GM19238 (cell line): ENCODE measurements around the gene IFT80.

Source experiments
- DNase-seq: peaks from one replicate; pipeline ENCODE4 v3.0.0; 2011; ENCODE audit warnings: low spot score; ENCODE audit not compliant: insufficient read length

The IFT80 gene

DNA sequence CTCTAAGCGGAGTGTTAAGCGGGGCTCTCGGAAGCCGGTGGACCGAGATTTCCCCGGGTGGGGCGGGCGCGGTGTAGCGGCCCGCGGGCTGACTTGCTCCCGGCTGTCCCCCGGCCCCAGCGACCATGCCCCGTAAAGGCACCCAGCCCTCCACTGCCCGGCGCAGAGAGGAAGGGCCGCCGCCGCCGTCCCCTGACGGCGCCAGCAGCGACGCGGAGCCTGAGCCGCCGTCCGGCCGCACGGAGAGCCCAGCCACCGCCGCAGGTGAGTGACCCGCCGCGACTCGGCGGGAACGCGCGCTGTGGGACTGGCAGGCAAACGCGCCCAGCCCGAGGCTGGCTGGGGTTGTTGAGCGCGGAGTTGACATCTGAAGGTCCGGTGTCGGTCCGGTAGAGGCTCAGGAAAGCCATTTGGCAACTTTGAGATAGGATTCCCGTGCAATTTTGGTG, 1.7 kb upstream of the IFT80 start:
- DNase-seq: no peak

DNA sequence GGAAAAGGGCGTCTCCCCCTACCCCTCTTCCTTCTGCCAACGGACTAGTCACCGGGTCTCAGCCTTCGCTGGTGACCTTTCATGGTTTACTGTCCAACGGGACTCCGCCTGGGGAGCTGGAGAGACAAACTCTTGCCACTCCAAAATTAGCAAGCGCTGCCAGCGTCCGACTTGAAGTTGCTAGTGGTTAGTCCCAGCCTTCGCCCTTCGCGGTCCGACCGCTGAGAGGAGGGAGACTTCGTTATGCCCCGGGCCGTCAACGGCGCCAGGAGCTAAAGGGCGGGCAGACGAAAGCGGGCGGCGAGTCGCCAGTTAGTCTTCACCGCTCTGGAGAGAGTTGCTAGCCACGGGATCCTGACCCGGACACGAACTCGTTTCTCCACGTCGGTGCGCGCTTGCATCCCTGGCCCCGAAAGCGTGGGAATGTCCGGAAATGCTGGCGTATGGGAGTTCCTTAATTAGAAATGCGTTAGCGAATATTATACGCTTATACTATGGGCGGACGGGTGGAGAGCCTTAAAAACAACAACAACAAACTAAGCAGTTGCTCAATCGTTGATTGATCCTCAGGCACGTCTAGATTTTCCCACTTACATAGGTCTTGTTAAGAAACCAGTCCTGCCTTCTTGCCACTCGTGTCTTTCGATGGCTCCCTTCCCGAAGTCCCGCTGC, 1.1 kb upstream of the IFT80 start:
- no peak for DNase-seq

DNA sequence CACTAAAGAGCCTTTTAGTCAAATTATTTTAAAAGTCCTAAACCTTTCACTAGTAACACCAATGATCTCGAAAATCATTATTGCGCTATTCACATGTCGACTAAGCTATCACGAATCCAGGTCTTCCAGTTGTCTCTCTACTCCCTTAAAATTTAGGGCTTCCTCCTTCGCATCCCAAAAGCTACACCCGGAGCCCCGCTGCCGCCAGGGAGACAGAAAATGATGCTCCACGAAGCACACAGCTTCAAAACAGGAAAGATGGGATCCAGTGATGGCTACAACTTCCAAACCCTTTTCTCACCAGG, 253 bp downstream of the IFT80 start:
- no peak for DNase-seq

DNA sequence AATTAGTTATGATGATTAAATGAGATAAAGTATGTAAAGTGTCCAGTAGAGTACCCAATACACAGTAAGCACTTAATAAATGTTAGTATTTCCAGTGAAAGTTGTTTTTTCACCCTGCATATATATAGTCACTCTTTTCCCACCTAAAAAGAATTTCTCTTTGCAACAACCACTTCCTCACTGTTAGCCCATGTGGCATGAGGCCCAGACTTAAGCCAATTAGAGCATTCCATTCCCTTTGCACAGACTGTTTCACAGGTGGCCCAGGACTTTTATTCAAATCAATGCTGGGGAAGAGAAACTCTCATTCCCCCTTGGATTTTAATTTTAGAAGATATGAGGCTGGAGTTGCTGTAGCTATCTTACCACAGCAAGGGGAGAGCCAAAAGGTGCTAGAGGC, 3.7 kb downstream of the IFT80 start:
- DNase-seq: no peak

DNA sequence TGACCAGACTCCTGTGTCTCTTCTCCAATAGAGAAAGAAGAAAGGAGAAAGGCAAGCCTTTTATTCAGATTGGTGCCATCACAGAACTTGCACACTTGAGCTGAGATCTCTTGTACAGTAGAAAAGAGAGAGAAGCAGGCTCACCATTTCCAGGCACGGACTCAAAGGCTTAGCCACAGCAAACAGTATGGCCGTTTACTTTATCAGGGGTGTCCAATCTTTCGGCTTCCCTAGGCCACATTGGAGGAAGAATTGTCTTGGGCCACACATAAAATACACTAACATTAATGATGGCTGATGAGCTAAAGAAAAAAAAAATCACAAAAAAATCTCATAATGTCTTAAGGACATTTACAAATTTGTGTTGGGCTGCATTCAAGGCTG, 5.0 kb downstream of the IFT80 start:
- DNase-seq: no peak

DNA sequence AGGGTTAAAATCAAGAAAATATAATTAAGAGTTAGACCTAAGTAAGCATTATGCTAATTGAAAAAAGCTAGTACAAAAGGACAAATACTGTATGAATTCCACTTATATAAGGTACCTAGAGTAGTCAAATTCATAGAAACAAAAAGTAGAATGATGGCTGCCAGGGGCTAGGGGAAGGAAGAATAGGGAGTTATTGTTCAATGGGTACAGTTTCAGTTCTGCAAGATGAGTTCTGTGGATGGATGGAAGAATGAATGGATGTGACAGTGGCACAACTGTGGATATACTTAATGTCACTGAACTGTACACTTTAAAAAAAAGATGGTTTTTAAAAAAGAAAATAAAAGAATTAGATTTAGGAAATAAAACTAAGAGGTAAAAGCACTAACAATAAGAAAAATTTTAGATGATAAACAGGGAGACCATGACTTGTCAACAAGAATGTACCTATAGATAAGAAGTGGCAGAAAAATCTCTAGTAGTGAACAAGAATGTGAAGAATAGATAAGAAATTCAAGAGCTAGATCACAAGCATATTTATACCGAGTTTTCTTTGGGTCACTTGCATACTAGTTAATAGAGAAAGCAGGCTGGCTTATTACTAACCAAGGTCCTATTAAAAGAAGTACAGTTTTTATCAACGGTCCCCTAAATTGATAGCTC, 5.5 kb downstream of the IFT80 start:
- no peak for DNase-seq

DNA sequence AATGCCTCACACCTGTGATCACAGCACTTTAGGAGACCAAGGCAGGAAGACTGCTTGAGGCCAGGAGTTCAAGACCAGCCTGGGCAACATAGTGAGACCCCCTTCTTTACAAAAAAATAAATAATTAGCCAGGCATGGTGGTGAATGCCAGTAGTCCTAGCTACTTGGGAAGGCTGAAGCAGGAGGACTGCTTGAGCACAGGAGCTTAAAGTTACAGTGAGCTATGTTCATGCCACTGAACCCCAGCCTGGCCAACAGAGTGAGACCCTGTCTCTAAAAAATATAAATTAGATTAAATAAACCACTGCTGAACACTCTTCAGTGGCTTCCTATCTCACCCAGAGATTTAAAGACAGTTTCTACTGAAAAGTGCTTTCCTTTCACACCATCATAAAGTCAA, 6.2 kb downstream of the IFT80 start:
- no peak for DNase-seq

DNA sequence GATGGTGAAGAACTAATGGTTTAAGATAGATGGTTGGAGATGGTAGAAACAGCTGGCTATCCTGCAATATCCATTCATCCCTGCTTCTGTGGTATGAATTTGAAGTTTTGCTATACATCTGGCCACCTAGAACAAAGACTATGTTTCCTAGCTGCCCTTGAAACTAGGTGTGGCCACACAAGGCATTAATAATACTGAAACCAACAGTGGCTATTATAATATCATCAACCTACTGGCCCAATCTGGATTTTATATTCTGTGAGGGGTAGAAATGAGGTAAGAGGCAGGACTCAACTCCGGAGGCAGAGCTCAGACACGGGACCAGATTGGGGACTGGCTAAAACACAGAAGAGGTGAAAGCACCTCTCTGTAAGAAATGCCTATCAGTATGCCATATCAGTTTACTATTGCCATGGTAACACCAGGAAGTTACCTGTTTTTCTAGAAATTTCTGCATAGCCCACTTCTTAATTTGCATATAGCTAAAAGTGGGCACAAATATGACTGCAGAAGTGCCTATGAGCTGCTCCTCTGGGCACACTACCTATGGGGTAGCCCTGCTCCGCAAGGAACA, 8.4 kb downstream of the IFT80 start:
- DNase-seq: no peak

DNA sequence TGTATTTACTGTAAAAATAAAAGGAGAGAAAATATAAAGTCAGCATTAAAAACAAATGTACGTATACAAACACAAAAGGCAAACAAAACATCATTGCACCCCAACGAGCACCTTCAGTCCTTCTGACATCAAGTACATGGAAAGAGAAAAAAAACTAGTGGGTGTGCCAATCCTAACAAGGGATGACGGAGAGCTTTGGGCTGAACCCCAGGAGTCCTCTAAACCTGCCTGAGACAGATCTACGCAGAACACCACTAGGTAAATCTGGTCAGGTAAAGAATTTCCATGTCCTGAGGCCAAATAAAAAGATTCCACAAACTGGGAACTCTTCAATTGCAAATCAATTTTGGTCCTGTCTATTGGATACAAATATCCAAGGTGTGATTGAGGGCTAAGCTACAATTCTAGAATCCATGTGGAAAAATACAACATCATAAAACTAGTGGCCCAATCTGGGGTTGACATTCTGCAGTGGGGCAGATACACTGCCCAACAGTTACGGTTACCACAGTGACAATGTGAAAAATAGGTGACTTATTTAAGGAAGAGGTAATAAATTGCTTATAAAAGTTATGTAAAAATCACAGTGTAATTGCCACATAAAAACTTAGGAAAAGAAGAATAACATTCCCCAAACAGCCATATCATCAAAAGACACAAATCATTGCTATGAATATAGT, 14.2 kb downstream of the IFT80 start:
- no peak for DNase-seq

DNA sequence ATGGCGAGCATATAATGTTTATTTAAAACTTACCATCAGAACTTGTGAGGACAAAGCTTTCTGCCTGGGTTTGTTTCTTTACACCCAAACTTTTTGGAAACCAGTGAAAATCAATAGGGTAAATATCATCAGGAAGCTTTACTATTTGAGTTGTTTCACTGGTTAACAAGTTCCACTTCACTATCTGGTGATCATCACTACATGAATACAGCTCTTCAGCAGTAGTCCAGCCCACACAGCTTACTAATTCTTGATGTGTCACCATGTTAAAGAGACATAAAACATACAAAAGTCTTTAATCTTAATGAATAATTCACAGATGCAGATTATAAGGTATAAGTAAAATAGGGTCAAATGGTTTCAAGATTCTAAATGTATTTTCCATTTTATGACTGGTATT, 17.6 kb downstream of the IFT80 start:
- DNase-seq: no peak

DNA sequence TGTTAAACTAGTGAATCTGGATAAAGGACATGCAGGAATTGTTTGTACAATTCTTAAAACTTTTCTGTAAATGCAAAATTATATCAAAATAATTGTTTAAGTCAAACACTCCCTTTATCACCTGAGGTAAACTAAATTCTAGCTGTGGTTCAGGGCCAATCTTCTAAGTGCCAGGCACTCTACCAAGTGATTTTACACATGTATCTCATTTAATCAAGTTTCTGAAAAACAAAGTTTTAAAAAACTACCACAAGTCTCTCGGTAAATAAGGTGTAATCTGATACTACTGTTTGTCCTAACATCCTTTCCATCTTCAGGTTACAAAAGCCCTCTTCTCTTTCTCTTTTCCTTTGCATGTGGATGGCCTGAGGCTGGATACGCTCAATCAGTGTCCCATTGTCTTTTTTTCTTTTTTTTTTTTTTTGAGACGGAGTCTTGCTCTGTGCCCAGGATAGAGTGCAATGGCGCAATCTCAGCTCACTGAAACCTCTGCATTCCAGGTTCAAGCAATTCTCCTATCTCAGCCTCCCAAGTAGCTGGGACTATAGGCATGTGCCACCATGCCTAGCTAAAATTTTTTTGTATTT, 19.3 kb downstream of the IFT80 start:
- no peak for DNase-seq

DNA sequence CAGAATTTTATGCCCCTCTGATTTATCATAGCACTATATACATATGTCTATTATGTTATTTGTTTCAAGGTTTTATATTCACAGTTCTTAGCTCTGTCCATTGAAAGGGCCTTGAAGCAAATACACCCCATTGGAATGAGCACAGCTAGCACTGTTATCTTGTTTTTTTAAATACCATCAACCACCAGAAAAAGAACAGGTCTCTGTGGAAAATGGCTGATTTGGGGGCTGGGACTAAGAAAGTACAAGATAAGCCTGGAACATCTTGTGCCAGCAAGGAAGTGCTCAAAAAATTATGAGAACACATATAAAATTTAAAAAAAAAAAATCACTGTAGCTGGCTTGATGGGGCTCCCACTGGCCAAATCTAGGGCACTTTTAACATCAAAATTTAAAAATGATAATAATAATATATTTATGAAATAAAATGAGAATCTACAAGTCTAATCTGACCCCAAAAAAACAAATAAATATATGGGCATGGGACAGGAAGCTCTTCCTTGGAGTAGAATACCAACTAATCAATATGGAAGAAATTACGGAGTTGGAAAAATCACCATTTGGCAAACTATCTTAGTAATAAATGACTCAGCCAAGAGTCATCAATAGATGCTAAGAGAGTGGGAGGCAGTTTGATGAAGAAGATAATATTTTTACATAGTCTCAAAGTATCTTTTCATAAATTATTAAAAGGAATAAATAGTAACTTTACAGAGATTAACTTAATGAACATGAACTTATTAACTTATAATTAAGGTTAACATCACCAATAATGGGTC, 20.5 kb downstream of the IFT80 start:
- no peak for DNase-seq

DNA sequence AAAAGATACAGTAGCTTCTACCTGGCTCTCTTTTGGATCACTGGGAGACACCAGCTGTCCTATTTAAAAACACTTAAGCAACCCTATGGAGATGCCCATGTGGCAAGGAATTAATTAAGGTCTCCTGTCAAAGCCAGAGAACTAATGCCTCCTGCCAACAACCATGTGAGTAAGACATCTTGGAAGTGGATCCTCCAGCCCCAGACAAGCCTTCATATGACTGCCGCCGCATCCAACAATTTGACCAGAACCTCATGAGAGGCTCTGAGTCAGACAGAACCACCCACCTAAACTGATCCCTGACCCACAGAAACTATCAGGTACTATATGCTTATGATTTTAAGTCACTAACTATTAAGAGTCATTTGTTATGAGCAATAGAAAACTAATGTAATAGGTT, 22.3 kb downstream of the IFT80 start:
- no peak for DNase-seq

DNA sequence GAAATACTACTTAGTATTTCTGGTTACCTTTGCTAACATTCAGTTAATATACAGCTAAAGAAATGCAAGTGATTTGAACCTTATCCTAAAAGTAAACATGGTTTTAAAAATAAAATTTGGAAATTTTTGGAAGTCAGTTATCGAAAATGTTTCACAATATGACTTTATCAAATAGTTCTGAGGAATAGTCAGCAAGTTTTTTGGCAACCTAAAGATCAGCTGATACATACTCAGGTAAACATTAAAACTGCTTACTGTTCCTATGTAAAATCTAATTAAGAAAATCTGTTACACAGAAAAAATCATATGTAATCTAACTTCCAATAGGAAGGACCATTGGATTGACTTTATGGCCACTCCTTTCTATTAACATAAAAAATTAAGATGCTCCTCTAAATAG, 24.1 kb downstream of the IFT80 start:
- no peak for DNase-seq

DNA sequence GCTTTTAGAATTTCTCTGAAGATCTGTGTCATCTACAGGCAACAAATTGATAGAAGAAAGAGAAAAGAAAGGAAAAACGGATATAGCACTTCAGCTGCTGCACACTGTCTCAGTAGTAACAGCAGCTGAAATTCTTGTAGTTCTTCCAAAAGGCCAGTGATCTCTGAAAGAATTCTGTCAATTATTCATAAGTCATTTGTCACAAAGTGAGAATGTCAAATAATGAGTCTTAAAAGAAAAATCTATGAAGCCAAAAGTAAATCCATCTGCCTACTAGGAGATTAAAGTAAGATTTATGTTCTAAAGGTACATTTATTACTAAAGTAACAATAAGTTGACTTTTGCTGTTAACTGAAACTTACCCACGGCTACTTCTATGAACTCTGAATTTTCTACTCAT, 24.6 kb downstream of the IFT80 start:
- no peak for DNase-seq

DNA sequence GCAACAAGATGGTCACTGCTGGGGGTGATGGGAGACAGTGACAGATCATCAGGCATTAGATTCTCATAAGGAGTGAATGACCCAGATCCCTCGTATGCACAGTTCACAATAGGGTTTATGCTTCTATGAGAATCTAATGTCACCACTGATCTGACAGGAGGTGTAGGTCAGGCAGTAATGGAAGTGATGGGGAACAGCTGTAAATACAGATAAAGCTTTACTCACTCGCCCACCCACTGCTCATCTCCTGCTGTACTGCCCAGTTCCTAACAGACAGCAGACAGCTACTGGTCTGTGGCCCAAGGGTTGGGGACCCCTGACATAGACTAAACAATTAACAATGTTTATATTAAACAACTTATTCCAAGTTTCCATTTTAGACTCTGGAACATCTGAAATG, 25.4 kb downstream of the IFT80 start:
- DNase-seq: no peak

DNA sequence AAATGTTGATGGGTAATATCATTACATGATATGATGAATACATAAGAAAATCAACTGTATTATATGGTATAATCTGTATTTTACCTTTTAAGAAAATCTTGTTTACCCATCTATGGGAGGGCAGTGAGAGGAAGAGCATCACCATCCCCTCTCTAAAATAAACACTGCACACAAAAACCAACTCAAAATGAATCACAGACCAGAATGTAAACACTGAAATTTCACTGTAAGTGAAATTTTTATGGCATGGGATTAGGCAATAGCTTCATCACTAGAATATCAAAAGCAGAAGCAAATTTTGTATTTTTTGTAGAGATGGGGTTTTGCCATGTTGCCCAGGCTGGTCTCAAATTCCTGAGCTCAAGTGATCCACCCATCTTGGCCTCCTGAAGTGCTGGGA, 26.2 kb downstream of the IFT80 start:
- no peak for DNase-seq

DNA sequence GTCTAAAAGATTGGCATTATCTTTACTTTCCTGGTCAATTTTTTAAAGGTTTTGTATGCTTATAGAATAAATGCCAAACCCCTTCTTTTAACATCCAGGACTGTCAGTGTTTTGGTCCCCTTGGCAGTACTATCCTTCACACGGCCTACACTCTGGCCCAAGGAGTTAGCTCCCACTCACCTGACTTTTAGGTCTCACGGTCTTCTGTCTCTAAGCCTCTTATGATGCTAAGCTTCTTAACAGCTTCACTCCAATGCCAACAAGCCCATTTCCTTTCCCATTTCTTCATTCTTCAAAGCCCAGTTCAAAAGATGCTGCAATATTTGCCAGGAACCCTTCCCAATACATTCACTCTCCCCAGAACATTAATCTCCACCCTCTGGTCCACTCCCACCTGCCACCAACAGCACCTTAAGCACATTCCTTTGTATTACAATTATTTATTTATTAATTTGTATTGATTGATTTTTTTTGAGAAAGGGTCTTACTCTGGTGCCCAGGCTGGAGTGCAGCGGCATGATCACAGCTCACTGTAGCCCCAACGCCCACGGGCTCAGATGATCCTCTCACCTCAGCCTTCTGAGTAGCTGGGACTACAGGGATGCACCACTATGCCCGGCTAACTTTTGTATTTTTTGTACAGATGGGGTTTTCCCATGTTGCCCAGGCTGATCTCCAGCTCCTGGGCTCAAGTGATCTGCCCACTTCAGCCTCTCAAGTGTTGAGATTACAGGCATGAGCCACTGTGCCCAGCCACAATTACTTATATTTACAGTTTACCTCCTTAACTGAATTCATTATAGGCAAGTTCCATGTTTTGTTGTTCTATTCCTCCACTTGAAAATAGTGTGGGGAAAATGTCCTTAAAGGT, 27.8 kb downstream of the IFT80 start:
- no peak for DNase-seq

DNA sequence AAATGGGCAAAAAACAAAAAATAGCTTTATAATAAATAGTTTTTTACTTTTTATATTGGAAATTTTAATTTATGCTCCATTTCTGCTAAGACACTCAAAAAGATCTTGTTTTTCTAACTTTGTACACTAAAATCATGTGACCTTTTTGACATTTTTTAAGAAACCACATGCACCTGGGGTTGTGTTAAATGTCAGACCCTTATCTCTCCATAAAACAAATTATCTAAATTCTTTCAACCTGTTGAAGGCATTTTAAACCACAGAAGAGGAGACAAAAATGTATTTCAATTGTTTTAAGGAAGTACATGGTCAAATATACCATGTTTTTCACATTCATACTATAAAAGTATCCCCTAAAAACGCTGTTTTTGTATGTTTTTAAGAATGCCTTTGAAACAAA, 29.2 kb downstream of the IFT80 start:
- no peak for DNase-seq

DNA sequence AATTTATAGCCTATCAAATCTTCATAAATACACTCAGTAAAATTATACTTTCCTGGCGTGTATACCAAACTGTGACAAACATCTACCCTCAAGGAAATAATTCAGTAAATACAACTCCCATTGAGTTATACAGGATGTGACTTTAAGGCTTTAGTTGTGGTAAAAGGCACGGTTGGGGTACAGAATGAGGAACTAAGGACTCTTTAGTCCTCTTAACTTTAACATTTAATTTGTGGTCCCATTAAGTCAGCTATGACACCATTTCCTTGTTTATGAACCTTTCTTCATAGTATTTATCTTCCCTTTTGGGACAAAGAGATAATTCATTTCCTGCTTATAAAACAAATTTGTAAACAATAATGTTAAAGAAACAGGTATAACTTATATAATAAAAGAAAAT, 30.2 kb downstream of the IFT80 start:
- no peak for DNase-seq
